NCI-H524 treated with DMSO at 0.1 percent for 48 hours (cell line): ENCODE results near the gene NPPC.
"Not testable (repeated sequence)": the region's sequence is repeated elsewhere in the genome, so short reads cannot be mapped to it uniquely, and the experiment has no call there.

Experiments
- DNase-seq: peaks from one replicate; lab custom pipeline; 2025; lab: John Stamatoyannopoulos, UW

NPPC gene

GRCh38 chr2:231884438-231885140, 41.6 kb downstream of the NPPC start:
- DNase-seq: no peak

GRCh38 chr2:231883468-231883881, 42.7 kb downstream of the NPPC start:
- DNase-seq: no peak

- no peak for DNase-seq
These were observed 43.5 kb downstream of the NPPC start for GRCh38 chr2:231882646-231883045.

- not testable (repeated sequence) for DNase-seq
These were observed 45.8 kb downstream of the NPPC start for GRCh38 chr2:231880371-231880770.

GRCh38 chr2:231879216-231879615, 47.0 kb downstream of the NPPC start:
- no peak for DNase-seq

GRCh38 chr2:231877533-231878456, 48.4 kb downstream of the NPPC start:
- DNase-seq: no peak

GRCh38 chr2:231874944-231875343, 51.3 kb downstream of the NPPC start:
- no peak for DNase-seq
